K562 (cell line): ENCODE results near the gene KCNJ14. TPM values are rescaled to one million over a fixed set of nuclear protein-coding genes. Genes with fewer than 3 reads are reported as not detected.

Experiments
- BCL6 ChIP-seq: fragments of 250-450 bp; sonication (Bioruptor Pico); IDR thresholded peaks from 2 replicates; pipeline ENCODE4 v1.4.0; 2020
- BRD9 ChIP-seq: fragments of 450-650 bp; IDR thresholded peaks from 2 replicates; pipeline ENCODE4 v1.6.1; 2018; ENCODE audit warnings: low read depth; ENCODE audit not compliant: partially characterized antibody
- CBFB ChIP-seq: sonication (generic); formaldehyde crosslinking; IDR thresholded peaks from 2 replicates; pipeline ENCODE4 v1.4.0; 2020; ENCODE audit warnings: mild to moderate bottlenecking, missing genetic modification reagents
- CBX1 ChIP-seq: sonication (generic); IDR thresholded peaks from 2 replicates; pipeline ENCODE4 v1.6.1; 2016; ENCODE audit warnings: antibody characterized with exemption, low read depth, mild to moderate bottlenecking
- ESRRA ChIP-seq: fragments of 450-650 bp; IDR thresholded peaks from 2 replicates; pipeline ENCODE4 v1.6.1; 2014; ENCODE audit warnings: low read depth, mild to moderate bottlenecking, moderate library complexity, borderline replicate concordance
- GABPB1 ChIP-seq: sonication (generic); formaldehyde crosslinking; IDR thresholded peaks from 2 replicates; pipeline ENCODE4 v1.8.0; 2022; ENCODE audit warnings: mild to moderate bottlenecking, missing genetic modification reagents
- ILF3 ChIP-seq: fragments of 450-650 bp; IDR thresholded peaks from 2 replicates; pipeline ENCODE4 v1.6.1; 2018; ENCODE audit warnings: antibody characterized with exemption, mild to moderate bottlenecking, moderate library complexity, borderline replicate concordance
- NEUROD1 ChIP-seq: fragments of 150-350 bp; IDR thresholded peaks from 2 replicates; pipeline ENCODE4 v1.6.1; 2014; ENCODE audit warnings: borderline replicate concordance, low read length, low read depth; ENCODE audit not compliant: partially characterized antibody
- SREBF1 ChIP-seq: fragments of 150-350 bp; IDR thresholded peaks from 2 replicates; pipeline ENCODE4 v1.6.1; 2014; ENCODE audit warnings: antibody characterized with exemption, low read depth, low read length, borderline replicate concordance
- TAF1 ChIP-seq: IDR thresholded peaks from 2 replicates; pipeline ENCODE4 v1.6.1; 2011; ENCODE audit warnings: mild to moderate bottlenecking, low read length, moderate library complexity; ENCODE audit not compliant: insufficient read depth, control insufficient read depth, severe bottlenecking; ENCODE audit errors: extremely low read depth
- polyA plus RNA-seq, 8 experiments: library from polyadenylated mRNA; depleted of rRNA in 4 of 8; stranded (reverse) in 5 of 8; unstranded in 3 of 8; fragments of >200 nt; fragmentation: Nextera tagmentation in 2 of 8; fragmentation: Illumina TruSeq in 1 of 8; extraction: Ambion mirVana in 2 of 8; extraction: Trizol in 1 of 8; gene quantifications; 2 replicates each; pipeline versions ENCODE4 v1.2.1 to v1.2.3, GENCODE V29; 2011 to 2014; ENCODE audit warnings: inconsistent platforms in 1 of 8, missing spikeins in 1 of 8
- total RNA-seq, 7 experiments: library from RNA; depleted of rRNA in 6 of 7; stranded (reverse); fragments of >200 nt in 6 of 7; fragmentation: Illumina TruSeq in 2 of 7; extraction: Trizol in 2 of 7; gene quantifications; 2 replicates each; pipeline versions ENCODE4 v1.2.1 to v1.2.3, GENCODE V29; 2011 to 2021; ENCODE audit warnings: low replicate concordance in 1 of 7
- TF ChIP-seq, protein P1 (sequence below): IDR thresholded peaks from 2 replicates; pipeline ENCODE4 v1.6.1; 2014; ENCODE audit warnings: antibody characterized with exemption
- TF ChIP-seq, protein P2 (sequence below), 2 experiments: fragments of 450-650 bp in 1 of 2; sonication (generic) in 1 of 2; formaldehyde crosslinking in 1 of 2; IDR thresholded peaks; 2 replicates each; pipeline versions ENCODE4 v1.7.1 to v1.9.0; 2016 to 2022; ENCODE audit warnings: inconsistent platforms in 1 of 2, mild to moderate bottlenecking in 1 of 2, missing genetic modification reagents in 1 of 2

The KCNJ14 gene
- total and polyA plus RNA-seq, 9 of the 15 experiments (the other 6 are each of a cell fraction or from before 2014, with no cell fraction given), result 0.15 to 1.6 (median 0.49) TPM

GRCh38 chr19:48501494-48502349 lies 46.3 kb downstream of the KCNJ14 start (continued):
- TF ChIP-seq, protein P1, sequence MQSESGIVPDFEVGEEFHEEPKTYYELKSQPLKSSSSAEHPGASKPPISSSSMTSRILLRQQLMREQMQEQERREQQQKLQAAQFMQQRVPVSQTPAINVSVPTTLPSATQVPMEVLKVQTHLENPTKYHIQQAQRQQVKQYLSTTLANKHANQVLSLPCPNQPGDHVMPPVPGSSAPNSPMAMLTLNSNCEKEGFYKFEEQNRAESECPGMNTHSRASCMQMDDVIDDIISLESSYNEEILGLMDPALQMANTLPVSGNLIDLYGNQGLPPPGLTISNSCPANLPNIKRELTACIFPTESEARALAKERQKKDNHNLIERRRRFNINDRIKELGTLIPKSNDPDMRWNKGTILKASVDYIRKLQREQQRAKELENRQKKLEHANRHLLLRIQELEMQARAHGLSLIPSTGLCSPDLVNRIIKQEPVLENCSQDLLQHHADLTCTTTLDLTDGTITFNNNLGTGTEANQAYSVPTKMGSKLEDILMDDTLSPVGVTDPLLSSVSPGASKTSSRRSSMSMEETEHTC, result peak; percentile 54; the same call in 1 of the 2 replicates
- TF ChIP-seq SREBF1, result peak; percentile 61; the same call in 1 of the 2 replicates
- no peak for TF ChIP-seq CBX1
- peak; percentile 57 for TF ChIP-seq TAF1
- peak; percentile 34 for TF ChIP-seq NEUROD1
- peak; percentile 59 for TF ChIP-seq ESRRA
- TF ChIP-seq, protein P2, sequence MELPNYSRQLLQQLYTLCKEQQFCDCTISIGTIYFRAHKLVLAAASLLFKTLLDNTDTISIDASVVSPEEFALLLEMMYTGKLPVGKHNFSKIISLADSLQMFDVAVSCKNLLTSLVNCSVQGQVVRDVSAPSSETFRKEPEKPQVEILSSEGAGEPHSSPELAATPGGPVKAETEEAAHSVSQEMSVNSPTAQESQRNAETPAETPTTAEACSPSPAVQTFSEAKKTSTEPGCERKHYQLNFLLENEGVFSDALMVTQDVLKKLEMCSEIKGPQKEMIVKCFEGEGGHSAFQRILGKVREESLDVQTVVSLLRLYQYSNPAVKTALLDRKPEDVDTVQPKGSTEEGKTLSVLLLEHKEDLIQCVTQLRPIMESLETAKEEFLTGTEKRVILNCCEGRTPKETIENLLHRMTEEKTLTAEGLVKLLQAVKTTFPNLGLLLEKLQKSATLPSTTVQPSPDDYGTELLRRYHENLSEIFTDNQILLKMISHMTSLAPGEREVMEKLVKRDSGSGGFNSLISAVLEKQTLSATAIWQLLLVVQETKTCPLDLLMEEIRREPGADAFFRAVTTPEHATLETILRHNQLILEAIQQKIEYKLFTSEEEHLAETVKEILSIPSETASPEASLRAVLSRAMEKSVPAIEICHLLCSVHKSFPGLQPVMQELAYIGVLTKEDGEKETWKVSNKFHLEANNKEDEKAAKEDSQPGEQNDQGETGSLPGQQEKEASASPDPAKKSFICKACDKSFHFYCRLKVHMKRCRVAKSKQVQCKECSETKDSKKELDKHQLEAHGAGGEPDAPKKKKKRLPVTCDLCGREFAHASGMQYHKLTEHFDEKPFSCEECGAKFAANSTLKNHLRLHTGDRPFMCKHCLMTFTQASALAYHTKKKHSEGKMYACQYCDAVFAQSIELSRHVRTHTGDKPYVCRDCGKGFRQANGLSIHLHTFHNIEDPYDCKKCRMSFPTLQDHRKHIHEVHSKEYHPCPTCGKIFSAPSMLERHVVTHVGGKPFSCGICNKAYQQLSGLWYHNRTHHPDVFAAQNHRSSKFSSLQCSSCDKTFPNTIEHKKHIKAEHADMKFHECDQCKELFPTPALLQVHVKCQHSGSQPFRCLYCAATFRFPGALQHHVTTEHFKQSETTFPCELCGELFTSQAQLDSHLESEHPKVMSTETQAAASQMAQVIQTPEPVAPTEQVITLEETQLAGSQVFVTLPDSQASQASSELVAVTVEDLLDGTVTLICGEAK (IDR thresholded peaks at IDR 0.05), result peak; percentile 64; the same call in 1 of the 2 replicates
- TF ChIP-seq, protein P2 (CRISPR knock-in tag; IDR thresholded peaks at IDR 0.05), result no peak
- no peak for TF ChIP-seq CBFB (CRISPR knock-in tag)
- peak; percentile 88 for TF ChIP-seq BRD9
- peak; percentile 40; the same call in 1 of the 2 replicates for TF ChIP-seq GABPB1
- TF ChIP-seq ILF3, result no peak
- TF ChIP-seq BCL6 (CRISPR knock-in tag), result no peak
